Inflammatory macrophage treated with lipopolysaccharide for 4 hours (primary cell): ENCODE measurements around the gene PPM1G.
"Not testable (repeated sequence)": the region's sequence is repeated elsewhere in the genome, so short reads cannot be mapped to it uniquely, and the experiment has no call there.

Experiments used
- DNase-seq: peaks from one replicate; pipeline ENCODE4 v3.0.0-alpha.2; 2020

Gene PPM1G

DNA sequence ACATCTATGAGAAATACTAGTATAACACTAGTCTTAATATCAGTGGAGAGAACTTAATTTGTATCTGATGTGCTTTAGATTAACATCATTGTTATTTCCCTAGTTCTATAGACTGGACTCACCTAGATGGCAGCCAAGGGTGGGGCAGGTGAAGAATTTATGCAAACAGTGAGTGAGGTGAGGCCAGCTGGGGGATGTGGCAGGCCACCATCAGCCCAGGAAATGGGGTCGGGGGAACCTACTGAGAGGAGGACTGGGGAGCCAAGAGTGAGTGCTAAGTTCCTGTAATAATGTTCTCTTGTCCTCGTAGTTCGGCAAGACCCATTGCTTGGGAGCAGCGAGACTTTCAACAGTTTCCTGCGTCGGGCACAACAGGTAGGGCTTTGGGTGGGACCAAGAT is 36.5 kb downstream of the PPM1G start:
- DNase-seq, result no peak

DNA sequence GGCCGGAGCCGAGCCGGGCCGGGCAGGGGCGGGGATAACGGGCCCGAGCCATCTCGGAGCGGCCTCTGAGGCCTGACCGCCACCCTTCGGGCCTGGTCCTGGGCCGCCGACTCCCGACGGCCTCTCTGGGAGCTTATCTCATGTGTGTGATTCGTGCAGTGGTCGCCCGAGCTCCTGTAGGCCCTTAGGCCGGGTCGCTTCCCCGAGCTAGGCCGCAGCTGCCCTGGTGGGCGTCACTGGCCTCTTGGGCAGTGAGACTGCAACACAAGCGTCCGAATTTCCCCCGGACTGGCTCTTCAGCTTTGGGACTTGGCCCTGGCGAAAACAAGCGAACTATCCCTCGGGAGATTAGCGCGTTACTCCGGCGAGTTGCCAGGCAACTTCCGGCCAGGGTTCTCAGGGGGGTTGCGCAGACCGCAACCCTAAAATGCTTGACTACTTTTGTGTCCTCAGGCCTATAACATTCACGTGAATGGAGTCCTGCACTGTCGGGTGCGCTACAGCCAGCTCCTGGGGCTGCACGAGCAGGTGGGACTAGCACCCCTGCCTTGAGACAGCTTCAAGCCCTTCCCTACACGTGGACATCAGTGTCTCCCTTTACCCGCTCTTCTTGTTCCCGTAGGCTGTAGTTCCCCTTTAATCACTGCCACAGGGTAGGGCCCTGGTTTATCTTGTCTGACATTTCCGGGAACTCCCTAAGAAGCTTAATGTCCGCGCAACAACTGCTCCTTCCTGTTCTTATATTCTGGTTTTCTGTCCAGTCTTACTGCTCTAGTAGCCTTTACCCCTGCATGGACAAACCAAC is 38.4 kb downstream of the PPM1G start:
- DNase-seq, result peak; percentile 92

DNA sequence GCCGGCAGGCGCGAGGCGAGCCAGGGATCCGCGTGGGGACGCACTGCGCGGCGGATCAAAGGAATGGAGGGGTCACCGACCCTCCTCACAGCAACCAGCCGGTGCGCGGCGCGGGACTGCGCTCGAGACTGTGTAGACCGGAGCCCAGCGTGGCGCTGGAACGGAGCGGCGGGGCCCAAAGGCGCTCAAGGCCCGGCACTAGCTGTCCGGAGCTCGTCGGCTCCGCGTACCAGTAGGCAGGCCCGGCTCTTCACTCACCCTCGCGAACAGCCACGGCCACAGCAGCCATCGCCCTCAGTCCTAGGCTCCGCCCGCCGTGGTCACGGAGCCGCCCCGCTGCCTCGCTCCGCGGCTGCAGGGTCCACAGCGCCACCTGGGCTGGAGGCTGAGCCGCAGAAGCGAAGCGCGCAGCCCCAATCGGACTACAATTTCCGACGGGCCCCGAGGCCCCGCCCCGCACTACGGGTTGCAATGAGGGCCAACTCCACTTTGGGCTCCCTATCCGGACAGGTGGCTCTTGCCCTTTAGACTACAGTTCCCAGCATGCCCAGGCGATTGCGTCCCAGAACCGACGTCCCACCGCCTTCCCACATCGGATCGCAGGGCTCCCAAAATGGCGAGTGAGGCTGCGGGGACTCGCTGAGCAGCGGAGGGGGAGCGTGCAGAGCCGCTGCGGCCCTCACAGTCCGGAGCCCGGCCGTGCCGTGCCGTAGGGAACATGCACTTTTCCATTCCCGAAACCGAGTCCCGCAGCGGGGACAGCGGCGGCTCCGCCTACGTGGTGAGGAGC is 39.2 kb downstream of the PPM1G start, which contains the start of the genes EIF2B4 and SNX17:
TSS of gene EIF2B4 (minus strand) at position 313 of the 790 bp plus-strand sequence. CDS start at position 289, 24 bp downstream.
TSS of gene SNX17 (plus strand) at position 591 of the 790 bp plus-strand sequence. CDS start at position 719, 128 bp downstream.
- DNase-seq, result peak; percentile 100

DNA sequence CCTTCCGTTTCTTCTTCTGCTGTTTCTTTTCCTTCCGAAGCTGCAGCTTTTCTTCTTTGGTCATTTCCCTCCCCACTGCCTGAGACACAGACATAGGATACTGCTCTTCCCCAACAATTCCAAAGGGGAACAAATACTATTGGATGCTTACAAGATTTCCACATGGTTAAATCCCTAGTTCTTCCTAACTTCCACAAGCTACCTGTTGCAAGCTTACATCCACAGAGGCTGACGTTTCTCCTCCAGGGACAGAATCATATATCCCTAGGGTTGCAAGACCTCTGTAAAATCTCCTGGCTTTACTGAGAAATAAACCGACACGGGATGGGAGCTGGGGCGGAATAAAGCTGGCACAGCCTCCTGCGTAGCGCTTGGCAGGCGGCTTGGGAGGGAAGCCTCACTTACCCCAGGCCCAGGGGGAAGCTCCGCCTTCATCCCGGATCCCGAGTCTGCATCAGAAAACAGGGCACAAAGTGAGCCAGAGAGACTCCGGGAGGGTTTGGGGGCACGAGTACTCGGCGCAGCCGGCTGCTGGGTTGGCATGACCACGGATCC is 39.8 kb downstream of the PPM1G start:
- DNase-seq, result peak; percentile 43

DNA sequence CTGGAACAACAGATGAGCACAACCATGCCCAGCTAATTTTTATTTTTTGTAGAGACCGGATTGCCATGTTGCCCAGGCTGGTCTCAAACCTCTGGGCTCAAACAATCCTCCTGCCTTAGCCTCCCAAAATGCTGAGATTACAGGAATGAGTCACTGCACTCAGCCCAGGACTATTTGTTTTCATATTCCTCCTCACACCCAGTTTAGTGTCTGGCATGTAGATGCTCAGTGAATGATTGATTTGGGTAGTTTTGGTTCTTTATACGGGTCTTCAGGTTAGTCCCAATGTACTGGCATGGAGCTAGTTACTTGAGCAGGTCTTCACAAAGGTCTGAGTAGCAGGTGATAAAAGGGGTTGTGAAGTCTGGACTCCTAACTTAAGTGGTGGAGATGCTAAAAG is 45.5 kb downstream of the PPM1G start:
- DNase-seq, result no peak

DNA sequence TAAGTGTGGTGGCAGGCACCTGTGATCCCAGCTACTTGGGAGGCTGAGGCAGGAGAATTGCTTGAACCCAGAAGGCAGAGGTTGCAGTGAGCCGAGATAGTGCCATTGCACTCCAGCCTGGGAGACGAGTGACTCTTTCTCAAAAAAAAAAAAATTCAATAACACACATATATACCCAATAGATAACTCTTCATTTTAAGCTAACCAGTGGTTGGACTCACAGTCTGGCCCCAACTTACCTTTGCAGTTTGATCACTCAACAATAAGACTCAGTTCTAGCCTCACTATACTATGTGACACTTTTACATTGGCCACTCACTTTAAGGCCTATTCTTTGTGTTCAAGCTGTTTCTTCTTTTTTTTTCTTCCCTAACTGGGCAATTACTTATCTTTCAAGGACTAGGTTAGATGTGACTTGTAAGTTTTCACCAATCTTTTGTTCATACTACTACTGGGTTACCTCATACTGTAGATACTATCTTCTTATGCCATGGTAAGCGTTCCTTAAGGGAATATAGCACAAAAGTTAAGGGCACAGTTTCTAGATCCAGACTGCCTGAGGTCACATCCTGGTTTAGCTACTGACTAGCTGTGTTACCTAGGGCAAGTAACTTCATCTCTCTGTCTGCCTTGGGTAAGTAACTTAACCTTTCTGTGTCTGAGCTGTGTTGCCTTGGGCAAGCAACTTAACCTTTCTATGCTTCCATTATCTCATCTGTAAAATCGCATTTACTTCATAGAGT is 46.5 kb downstream of the PPM1G start:
- no peak for DNase-seq

DNA sequence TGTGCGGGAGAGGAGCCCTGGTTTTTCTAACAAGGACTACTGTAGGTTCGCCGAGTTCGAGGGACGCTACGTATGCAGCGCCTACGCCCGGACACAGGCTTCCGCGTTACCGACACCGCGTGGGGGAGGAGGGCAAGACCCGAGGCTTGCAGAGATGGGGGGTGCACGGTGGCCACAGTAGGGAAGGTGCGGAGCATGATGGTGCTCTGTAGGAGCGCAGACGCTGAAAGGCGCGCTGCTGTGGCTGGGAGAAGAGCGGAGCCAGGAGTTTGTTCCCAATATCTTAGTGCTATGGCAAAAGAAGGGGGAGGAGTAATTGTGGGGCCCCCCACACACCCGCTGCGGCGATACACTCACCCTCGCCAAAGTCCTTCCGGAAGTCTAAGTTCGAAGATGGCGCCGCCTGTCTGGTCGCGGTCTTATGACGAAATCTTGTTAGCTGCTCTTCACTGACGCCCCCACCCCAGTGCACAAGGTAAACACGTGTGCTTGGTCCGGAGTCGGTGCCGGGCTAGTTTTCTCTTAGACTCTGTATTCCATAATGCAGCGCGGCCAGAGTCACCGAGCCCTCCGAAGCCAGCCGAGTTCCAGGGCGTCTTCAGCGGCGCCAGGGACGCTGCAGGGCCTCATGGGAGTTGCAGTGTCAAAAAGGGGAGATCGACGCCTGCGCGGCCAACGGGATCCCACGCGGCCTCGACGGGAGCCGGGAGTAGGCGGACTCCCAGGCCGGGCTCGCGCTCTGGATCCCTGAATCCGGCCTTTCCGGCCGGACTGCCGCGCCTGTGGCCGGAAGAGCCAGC is 52.8 kb downstream of the PPM1G start, which contains the start of gene GTF3C2:
TSS of gene GTF3C2 (minus strand) at position 383 of the 800 bp plus-strand sequence. CDS start 13,210 bp downstream, outside the sequence.
- DNase-seq, result peak; percentile 95

DNA sequence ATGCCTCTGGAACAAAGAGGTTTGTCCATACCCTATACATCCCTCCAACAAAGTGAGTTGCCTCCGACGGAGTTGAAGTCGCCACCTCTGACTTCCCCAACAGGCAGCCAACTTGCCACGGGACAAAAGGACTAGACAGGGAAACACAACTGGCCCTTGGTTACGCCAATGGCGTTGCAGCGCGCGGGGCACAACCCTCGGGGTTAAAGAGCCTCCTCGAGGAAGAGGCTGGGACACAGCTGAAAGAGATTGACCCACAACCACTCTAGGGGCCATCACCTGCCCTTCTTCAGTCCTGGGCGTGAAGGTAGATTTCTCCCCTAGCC is 53.4 kb downstream of the PPM1G start:
- peak; percentile 84 for DNase-seq

DNA sequence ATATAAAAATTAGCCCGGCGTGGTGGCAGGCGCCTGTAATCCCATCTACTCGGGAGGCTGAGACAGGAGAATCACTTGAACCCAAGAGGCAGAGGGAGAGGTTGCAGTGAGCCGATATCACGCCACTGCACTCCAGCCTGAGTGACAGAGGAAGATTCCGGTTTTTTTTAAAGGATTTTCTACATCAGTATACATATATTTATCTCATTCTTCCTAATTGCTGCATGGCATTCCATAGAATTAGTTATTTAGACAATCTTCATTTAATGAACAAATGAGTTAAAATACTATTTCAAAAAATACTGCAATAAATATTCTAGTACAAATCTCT is 54.8 kb downstream of the PPM1G start:
- DNase-seq, result no peak

DNA sequence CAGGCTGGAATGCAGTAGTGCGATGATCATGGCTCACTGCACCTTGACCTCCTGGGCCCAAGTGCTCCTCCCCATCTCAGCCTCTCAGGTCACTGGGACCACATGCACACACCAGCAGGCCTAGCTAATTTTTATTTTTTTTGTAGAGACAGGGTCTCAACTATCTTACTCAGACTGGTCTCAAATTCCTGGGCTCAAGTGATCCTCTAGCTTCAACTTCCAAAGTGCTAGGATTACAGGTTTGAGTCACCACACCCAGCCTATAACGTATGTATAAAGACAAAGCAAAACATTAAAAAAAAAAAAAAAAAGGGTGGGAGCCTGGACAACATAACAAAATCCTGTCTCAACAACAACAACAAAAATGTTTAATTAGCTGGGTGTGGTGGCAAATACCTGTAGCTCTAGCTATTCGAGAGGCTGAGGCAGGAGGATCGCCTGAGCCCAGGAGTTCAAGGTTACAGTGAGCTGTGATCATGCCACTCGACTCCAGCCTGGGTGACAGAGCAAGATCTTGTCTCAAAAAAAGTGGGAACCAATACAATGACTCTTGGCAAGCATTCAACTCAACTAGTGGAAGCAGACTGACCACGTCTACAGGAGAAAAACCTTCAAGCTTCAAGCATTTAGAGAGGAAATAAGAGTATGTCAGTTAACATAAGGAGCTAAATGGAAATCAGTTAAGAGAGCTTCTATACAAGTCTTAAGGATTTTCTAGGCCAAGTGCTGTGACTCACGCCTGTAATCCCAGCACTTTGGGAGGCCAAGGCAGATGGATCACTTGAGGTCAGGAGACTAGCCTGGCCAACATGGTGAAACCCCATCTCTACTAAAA is 55.4 kb downstream of the PPM1G start:
- DNase-seq, result peak; percentile 15

DNA sequence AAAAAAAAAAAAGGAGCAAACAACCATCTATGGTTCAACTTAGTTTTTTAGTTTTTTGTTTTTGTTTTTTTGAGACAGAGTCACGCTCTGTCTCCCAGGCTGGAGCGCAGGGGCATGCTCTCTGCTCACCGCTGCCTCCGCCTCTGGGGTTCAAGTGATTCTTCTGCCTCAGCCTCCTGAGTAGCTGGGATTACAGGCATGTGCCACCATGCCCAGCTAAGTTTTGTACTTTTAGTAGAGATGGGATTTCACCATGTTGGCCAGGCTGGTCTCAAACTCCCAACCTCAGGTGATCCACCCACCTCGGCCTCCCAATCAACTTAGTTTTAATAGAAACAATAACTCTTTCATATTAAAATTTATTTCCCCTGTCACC is 56.0 kb downstream of the PPM1G start:
- not testable (repeated sequence) for DNase-seq

DNA sequence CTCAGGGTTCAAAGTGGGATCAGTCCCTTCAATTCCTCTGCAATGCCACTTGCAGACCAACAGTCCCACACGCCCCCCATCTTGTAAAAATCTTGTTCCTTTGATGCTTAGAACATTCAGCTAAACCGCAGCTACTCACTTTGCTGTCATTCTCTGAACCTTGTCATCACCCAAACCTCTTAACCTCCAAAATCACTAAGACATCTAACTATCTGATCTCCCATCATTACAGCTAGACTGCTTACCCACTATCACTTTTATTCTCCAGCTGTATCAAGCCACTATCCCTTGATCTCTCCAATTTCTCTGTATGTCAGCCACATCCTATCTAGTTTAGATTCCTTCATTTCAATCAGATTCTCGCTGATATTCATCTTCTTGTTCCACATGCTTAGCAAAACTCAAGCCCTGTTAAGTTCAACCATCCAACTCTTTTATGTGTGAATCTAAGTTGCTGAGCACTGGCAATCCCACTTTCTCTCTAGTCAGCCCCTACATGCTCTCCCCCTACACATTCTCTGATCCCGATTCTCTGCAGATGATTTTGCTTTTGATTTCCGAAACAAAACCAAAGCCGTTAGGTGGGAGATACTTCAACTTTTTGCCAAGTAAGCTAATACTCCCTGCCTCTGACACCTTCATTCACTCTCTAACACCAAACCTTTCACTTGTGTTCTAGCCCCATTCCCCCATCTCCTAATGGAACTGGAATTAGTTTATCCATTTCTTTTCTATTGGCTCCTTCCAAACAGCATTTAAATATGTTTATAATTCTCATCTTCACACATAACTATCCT is 57.4 kb downstream of the PPM1G start:
- DNase-seq, result no peak

DNA sequence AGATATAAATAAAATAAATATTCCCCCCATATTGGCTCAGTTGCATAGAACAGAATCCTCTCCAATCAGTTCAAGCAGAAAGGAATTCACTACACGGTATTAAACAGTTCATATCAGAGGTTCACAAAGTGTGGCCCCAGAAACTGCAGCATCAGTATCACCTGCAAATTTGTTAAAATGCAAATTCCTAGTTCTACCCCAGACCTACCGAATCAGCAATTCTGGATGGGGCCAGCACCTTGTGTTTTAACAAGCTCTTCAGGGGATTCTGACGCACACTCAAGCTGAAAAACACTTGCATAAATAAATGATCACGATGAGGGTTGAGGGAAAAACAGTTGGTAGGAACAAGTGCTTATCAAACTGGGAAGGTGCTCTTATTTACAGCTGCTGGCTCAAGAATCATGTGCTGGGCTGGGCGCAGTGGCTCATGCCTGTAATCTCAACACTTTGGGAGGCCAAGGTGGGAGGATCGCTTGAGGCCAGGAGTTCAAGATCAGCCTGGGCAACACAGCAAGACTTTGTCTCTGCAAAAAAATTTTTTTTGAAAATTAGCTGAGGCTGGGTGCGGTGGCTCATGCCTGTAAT is 59.2 kb downstream of the PPM1G start:
- DNase-seq, result no peak

DNA sequence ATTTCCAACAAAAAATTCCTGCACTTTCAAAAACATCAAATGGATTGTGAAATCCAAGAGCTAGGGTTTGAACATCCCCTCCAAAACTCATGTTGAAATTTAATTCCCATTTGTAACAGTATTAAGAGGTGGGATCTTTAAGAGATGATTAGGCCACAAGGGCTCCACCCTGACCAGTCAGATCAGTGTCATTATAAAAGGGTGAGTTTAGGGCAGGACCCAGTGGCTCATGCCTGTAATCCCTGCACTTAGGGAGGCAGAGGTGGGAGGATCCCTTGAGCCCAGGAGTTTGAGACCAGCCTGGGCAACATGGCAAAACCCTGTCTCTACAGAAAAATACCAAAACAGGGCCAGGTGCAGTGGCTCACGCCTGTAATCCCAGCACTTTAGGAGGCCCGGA is 61.8 kb downstream of the PPM1G start:
- DNase-seq, result no peak

DNA sequence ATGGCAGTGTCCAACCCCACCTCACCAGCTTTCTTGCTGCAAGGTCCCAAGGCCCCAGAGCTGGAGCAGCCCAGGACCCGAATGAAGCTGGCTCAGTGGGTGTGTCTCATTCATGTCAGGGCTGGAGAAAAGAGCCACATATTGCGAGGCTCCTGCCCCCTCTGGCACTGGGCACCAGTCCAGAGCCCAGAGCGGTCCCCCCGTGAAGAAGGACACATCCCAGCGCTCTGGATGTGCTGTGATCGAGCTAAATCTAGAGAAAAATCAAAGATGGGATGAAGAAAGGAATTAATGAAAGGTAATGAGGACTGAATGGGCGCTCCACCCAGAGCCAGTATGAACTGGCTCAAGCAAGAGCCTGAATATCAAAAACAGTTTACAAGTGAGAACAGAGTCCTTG is 73.2 kb downstream of the PPM1G start:
- no peak for DNase-seq

DNA sequence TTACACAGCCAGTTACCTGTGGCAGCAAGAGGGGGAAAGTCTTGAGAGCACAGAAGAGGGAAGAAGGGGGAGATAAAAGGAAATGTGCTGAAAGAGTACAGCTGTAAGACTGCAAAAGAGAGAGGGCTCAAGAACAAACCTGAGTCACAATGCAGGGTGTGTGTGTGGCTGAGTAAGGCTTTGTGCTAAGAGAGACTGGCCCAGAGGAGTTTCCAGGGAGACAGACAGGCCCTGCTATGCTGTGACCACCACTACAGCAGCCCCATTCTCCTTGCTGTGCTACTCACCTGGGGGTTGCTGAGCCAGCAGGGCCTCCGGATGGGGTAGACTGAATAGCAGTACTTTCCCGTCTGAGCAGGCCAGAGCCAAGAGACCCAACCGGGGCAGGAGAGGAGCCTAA is 74.1 kb downstream of the PPM1G start:
- DNase-seq, result no peak
